Measurements from ENCODE around the gene IL1RAPL2. TPM values are rescaled to one million over a fixed set of nuclear protein-coding genes. Genes with fewer than 3 reads are reported as not detected.

The IL1RAPL2 gene
- total RNA-seq, 1 donor, result not detected

DNA sequence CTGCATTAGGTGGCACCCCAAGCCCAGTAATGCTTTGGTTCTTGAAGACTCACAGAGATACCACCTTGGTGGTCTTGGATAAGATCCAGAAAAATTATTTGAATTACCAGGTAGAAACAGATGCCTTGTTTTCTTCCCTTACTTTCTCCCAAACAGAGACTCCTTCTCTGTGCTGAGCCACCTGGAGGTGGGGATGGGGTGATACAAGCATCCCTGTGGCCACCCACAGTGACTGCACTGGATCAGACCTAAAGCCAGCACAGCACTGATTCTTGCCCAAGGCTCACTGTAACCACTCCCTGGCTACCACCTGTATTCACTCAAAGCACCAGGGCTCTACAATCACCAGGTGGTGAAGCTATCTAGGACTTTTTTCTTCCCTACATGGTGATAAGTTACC is 497.7 kb downstream of the IL1RAPL2 start:
- no peaks in the 10 kb centered on the region for H3K9me3 ChIP-seq (ENCODE audit: low read depth, low read length)
- no peaks in the 10 kb centered on the region for H3K79me2 ChIP-seq (ENCODE audit: insufficient read depth, low read length)
- TF ChIP-seq, protein P1, sequence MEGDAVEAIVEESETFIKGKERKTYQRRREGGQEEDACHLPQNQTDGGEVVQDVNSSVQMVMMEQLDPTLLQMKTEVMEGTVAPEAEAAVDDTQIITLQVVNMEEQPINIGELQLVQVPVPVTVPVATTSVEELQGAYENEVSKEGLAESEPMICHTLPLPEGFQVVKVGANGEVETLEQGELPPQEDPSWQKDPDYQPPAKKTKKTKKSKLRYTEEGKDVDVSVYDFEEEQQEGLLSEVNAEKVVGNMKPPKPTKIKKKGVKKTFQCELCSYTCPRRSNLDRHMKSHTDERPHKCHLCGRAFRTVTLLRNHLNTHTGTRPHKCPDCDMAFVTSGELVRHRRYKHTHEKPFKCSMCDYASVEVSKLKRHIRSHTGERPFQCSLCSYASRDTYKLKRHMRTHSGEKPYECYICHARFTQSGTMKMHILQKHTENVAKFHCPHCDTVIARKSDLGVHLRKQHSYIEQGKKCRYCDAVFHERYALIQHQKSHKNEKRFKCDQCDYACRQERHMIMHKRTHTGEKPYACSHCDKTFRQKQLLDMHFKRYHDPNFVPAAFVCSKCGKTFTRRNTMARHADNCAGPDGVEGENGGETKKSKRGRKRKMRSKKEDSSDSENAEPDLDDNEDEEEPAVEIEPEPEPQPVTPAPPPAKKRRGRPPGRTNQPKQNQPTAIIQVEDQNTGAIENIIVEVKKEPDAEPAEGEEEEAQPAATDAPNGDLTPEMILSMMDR (IDR thresholded peaks at IDR 0.05; ENCODE audit: extremely low read depth, low read depth, low read length), result no peak
- no peaks in the 10 kb centered on the region for H4K20me1 ChIP-seq (ENCODE audit: insufficient read depth, low read length)
- H2AFZ ChIP-seq (ENCODE audit: low read length), result no peak overlapping the region
- H3K4me1 ChIP-seq (ENCODE audit: insufficient read depth, low read length), result no peaks in the 10 kb centered on the region
- H3K36me3 ChIP-seq (ENCODE audit: insufficient read depth, low read length), result no peaks in the 10 kb centered on the region
- H3K4me3 ChIP-seq (ENCODE audit: insufficient read depth, low read length), result no peak overlapping the region
- H3K4me2 ChIP-seq (ENCODE audit: insufficient read depth, low read length), result no peak overlapping the region
- no peak for DNase-seq (ENCODE audit: insufficient read length, low spot score, missing footprints)
- H3K27me3 ChIP-seq (ENCODE audit: insufficient read depth, low read length), result peaks cover 3% of the 10 kb centered on the region
- H3K27ac ChIP-seq (ENCODE audit: low read depth, low read length), result no peak overlapping the region

DNA sequence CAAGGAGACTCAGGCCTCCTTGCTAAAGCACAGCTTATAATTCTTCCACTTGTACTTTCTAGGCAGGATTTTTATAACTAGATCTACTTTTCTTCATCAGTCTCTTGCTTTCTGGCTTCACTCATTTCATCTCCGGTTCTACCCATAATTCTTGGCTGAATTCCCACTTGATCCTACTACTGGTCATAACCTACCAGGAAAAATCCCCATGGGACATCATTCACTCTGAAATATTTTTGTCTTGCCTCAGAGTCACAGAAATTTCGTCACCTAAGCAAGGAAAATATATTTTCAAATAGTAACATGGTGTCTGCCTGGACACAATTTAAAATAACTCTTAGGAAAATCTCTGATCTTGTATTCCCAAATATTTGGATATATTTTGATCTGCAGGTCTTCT is 532.2 kb downstream of the IL1RAPL2 start:
- Histone ChIP-seq H3K9me3 (ENCODE audit: low read depth, low read length) (no peaks in the 10 kb centered on the region), H3K36me3 (ENCODE audit: insufficient read depth, low read length) (no peaks in the 10 kb centered on the region), H3K27me3 (ENCODE audit: insufficient read depth, low read length) (peaks cover 3% of the 10 kb centered on the region), H3K4me3 (ENCODE audit: insufficient read depth, low read length) (no peak overlapping the region), H2AFZ (ENCODE audit: low read length) (no peak overlapping the region), H3K4me2 (ENCODE audit: insufficient read depth, low read length) (no peak overlapping the region), H3K79me2 (ENCODE audit: insufficient read depth, low read length) (no peaks in the 10 kb centered on the region), H3K4me1 (ENCODE audit: insufficient read depth, low read length) (no peaks in the 10 kb centered on the region), H3K27ac (ENCODE audit: low read depth, low read length) (no peak overlapping the region), H4K20me1 (ENCODE audit: insufficient read depth, low read length) (no peaks in the 10 kb centered on the region)
- TF ChIP-seq, protein P1 (IDR thresholded peaks at IDR 0.05; ENCODE audit: extremely low read depth, low read depth, low read length), result no peak
- no peak for DNase-seq (ENCODE audit: insufficient read length, low spot score, missing footprints)

DNA sequence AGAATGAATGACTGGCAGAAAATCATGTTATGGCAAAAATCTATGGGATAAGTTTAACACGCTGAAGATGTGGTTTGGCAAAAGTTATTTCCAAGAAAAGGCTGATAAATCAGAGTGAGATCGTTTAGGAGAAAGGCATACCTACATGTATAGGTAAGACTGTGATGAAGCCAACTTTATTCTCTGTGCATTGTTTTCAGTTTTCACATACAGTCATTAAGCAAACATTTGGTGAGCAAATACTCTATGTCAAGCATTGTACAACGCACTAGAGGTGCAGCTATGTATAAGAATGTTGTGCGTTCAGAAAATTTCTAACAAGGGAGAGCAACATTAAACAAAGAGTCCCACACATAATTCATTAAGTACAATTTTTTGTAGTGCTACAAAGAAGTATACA is 532.8 kb downstream of the IL1RAPL2 start:
- H4K20me1 ChIP-seq (ENCODE audit: insufficient read depth, low read length), result no peaks in the 10 kb centered on the region
- no peak overlapping the region for H3K4me2 ChIP-seq (ENCODE audit: insufficient read depth, low read length)
- no peaks in the 10 kb centered on the region for H3K79me2 ChIP-seq (ENCODE audit: insufficient read depth, low read length)

GRCh38 chrX:105101378-105101777 is 535.4 kb downstream of the IL1RAPL2 start:
- no peaks in the 10 kb centered on the region for H3K4me1 ChIP-seq (ENCODE audit: insufficient read depth, low read length)
- no peaks in the 10 kb centered on the region for H3K9me3 ChIP-seq (ENCODE audit: low read depth, low read length)
- H3K79me2 ChIP-seq (ENCODE audit: insufficient read depth, low read length), result no peaks in the 10 kb centered on the region
- H4K20me1 ChIP-seq (ENCODE audit: insufficient read depth, low read length), result no peaks in the 10 kb centered on the region
- TF ChIP-seq, protein P1 (IDR thresholded peaks at IDR 0.05; ENCODE audit: extremely low read depth, low read depth, low read length), result no peak
- no peak overlapping the region for H3K4me3 ChIP-seq (ENCODE audit: insufficient read depth, low read length)
- no peak overlapping the region for H3K27ac ChIP-seq (ENCODE audit: low read depth, low read length)
- no peak for DNase-seq (ENCODE audit: insufficient read length, low spot score, missing footprints)
- no peak overlapping the region for H3K4me2 ChIP-seq (ENCODE audit: insufficient read depth, low read length)
- peaks cover 3% of the 10 kb centered on the region for H3K27me3 ChIP-seq (ENCODE audit: insufficient read depth, low read length)
- no peaks in the 10 kb centered on the region for H3K36me3 ChIP-seq (ENCODE audit: insufficient read depth, low read length)
- H2AFZ ChIP-seq (ENCODE audit: low read length), result no peak overlapping the region

More for the DNA sequence above, 532.8 kb downstream of the IL1RAPL2 start:
- Histone ChIP-seq H3K27ac (ENCODE audit: low read depth, low read length) (no peak overlapping the region), H3K4me3 (ENCODE audit: insufficient read depth, low read length) (no peak overlapping the region), H3K27me3 (ENCODE audit: insufficient read depth, low read length) (peaks cover 3% of the 10 kb centered on the region), H2AFZ (ENCODE audit: low read length) (no peak overlapping the region), H3K4me1 (ENCODE audit: insufficient read depth, low read length) (no peaks in the 10 kb centered on the region), H3K36me3 (ENCODE audit: insufficient read depth, low read length) (no peaks in the 10 kb centered on the region), H3K9me3 (ENCODE audit: low read depth, low read length) (no peaks in the 10 kb centered on the region)
- TF ChIP-seq, protein P1 (IDR thresholded peaks at IDR 0.05; ENCODE audit: extremely low read depth, low read depth, low read length), result no peak
- DNase-seq (ENCODE audit: insufficient read length, low spot score, missing footprints), result no peak
